GM12878 (cell line): ENCODE data around the gene PPP2R5C. TPM values are rescaled to one million over a fixed set of nuclear protein-coding genes. Genes with fewer than 3 reads are reported as not detected.

Source experiments
- EZH2 ChIP-seq: IDR thresholded peaks from 2 replicates; pipeline ENCODE4 v1.6.1; 2012; ENCODE audit warnings: low read depth, mild to moderate bottlenecking, control low read depth, inconsistent platforms, low read length, borderline replicate concordance; ENCODE audit not compliant: control insufficient read depth
- RUNX3 ChIP-seq: IDR thresholded peaks from 2 replicates; pipeline ENCODE4 v1.6.1; 2012; ENCODE audit warnings: low read length, inconsistent platforms
- SIX5 ChIP-seq: IDR thresholded peaks from 2 replicates; pipeline ENCODE4 v1.6.1; 2011; ENCODE audit warnings: mild to moderate bottlenecking, low read depth, low read length, moderate library complexity; ENCODE audit not compliant: severe bottlenecking
- SP1 ChIP-seq: IDR thresholded peaks from one replicate; pipeline ENCODE4 v1.6.1; 2011; ENCODE audit warnings: low read depth, low read length
- WRNIP1 ChIP-seq: IDR thresholded peaks from 2 replicates; pipeline ENCODE4 v1.6.1; 2011; ENCODE audit warnings: low read depth, low read length, improper control_type of control experiment, borderline replicate concordance
- polyA plus RNA-seq, 11 experiments: library from polyadenylated mRNA; depleted of rRNA in 4 of 11; unstranded in 6 of 11; stranded (reverse) in 5 of 11; fragments of >200 nt; fragmentation: Nextera tagmentation in 4 of 11; fragmentation: Illumina TruSeq in 1 of 11; extraction: Ambion mirVana in 4 of 11; extraction: Trizol in 1 of 11; gene quantifications; 1 replicate in 1 of 11; 2 replicates in 10 of 11; pipeline versions ENCODE4 v1.2.1 to v1.2.3, GENCODE V29; 2011 to 2016; ENCODE audit warnings: inconsistent platforms in 2 of 11, missing spikeins in 2 of 11, low read depth in 1 of 11
- total RNA-seq, 4 experiments: library from RNA; depleted of rRNA in 3 of 4; stranded (reverse); fragments of >200 nt in 3 of 4; fragmentation: Illumina TruSeq in 1 of 4; extraction: Trizol in 1 of 4; gene quantifications; 2 replicates each; pipeline versions ENCODE4 v1.2.1 to v1.2.3, GENCODE V29; 2013 to 2021
- TF ChIP-seq, protein P1 (sequence below): IDR thresholded peaks from 2 replicates; pipeline ENCODE4 v1.6.1; 2011; ENCODE audit warnings: borderline replicate concordance, low read depth, mild to moderate bottlenecking, moderate library complexity, low read length; ENCODE audit not compliant: insufficient read depth, poor library complexity, severe bottlenecking
- TF ChIP-seq, protein P2 (sequence below): fragments of 450-650 bp; IDR thresholded peaks from 2 replicates; pipeline ENCODE4 v1.6.1; 2014; ENCODE audit warnings: mild to moderate bottlenecking
- TF ChIP-seq, protein P3 (sequence below): IDR thresholded peaks from 2 replicates; pipeline ENCODE4 v1.6.1; 2011; ENCODE audit warnings: low read depth, low read length, improper control_type of control experiment, borderline replicate concordance
- TF ChIP-seq, protein P4 (sequence below): fragments of 150-350 bp; IDR thresholded peaks from 2 replicates; pipeline ENCODE4 v1.6.1; 2016; ENCODE audit warnings: low read depth, low read length
- TF ChIP-seq, protein P5 (sequence below): fragments of 450-650 bp; formaldehyde crosslinking; IDR thresholded peaks from 2 replicates; pipeline ENCODE4 v1.4.0; 2020; ENCODE audit warnings: mild to moderate bottlenecking, moderate library complexity
- TF ChIP-seq, protein P6 (sequence below): IDR thresholded peaks from 2 replicates; pipeline ENCODE4 v1.6.1; 2012; ENCODE audit warnings: mild to moderate bottlenecking, low read depth, low read length

Gene PPP2R5C
- total and polyA plus RNA-seq, 10 of the 15 experiments (the other 5 are each of a cell fraction or from before 2014, with no cell fraction given): 106 to 199 (median 144) TPM

DNA sequence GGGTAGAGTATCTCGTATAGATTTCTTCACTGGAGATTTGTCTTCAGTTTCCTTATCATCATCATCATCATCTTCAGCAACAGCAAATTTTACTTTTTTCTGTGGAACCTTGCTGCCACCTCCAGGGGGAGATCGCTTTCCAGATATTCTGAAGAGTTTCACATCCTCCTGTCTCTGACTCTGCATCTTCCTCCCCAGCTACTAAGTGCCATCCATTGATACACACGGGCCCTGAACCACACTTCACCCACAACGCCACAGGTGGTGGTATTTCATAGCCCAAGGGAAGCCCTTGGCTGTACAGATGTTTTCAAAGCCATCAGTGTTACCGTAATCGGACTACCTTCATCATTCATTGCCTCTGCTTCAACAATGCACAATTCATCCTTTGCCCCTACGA, 82.2 kb downstream of the PPP2R5C start (continued):
- TF ChIP-seq, protein P1, sequence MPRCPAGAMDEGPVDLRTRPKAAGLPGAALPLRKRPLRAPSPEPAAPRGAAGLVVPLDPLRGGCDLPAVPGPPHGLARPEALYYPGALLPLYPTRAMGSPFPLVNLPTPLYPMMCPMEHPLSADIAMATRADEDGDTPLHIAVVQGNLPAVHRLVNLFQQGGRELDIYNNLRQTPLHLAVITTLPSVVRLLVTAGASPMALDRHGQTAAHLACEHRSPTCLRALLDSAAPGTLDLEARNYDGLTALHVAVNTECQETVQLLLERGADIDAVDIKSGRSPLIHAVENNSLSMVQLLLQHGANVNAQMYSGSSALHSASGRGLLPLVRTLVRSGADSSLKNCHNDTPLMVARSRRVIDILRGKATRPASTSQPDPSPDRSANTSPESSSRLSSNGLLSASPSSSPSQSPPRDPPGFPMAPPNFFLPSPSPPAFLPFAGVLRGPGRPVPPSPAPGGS: no peak
- TF ChIP-seq SIX5: no peak
- TF ChIP-seq, protein P2, sequence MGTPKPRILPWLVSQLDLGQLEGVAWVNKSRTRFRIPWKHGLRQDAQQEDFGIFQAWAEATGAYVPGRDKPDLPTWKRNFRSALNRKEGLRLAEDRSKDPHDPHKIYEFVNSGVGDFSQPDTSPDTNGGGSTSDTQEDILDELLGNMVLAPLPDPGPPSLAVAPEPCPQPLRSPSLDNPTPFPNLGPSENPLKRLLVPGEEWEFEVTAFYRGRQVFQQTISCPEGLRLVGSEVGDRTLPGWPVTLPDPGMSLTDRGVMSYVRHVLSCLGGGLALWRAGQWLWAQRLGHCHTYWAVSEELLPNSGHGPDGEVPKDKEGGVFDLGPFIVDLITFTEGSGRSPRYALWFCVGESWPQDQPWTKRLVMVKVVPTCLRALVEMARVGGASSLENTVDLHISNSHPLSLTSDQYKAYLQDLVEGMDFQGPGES: no peak
- TF ChIP-seq WRNIP1: no peak
- TF ChIP-seq, protein P3, sequence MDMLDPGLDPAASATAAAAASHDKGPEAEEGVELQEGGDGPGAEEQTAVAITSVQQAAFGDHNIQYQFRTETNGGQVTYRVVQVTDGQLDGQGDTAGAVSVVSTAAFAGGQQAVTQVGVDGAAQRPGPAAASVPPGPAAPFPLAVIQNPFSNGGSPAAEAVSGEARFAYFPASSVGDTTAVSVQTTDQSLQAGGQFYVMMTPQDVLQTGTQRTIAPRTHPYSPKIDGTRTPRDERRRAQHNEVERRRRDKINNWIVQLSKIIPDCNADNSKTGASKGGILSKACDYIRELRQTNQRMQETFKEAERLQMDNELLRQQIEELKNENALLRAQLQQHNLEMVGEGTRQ: no peak
- TF ChIP-seq, protein P4, sequence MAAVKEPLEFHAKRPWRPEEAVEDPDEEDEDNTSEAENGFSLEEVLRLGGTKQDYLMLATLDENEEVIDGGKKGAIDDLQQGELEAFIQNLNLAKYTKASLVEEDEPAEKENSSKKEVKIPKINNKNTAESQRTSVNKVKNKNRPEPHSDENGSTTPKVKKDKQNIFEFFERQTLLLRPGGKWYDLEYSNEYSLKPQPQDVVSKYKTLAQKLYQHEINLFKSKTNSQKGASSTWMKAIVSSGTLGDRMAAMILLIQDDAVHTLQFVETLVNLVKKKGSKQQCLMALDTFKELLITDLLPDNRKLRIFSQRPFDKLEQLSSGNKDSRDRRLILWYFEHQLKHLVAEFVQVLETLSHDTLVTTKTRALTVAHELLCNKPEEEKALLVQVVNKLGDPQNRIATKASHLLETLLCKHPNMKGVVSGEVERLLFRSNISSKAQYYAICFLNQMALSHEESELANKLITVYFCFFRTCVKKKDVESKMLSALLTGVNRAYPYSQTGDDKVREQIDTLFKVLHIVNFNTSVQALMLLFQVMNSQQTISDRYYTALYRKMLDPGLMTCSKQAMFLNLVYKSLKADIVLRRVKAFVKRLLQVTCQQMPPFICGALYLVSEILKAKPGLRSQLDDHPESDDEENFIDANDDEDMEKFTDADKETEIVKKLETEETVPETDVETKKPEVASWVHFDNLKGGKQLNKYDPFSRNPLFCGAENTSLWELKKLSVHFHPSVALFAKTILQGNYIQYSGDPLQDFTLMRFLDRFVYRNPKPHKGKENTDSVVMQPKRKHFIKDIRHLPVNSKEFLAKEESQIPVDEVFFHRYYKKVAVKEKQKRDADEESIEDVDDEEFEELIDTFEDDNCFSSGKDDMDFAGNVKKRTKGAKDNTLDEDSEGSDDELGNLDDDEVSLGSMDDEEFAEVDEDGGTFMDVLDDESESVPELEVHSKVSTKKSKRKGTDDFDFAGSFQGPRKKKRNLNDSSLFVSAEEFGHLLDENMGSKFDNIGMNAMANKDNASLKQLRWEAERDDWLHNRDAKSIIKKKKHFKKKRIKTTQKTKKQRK: no peak
- TF ChIP-seq, protein P5, sequence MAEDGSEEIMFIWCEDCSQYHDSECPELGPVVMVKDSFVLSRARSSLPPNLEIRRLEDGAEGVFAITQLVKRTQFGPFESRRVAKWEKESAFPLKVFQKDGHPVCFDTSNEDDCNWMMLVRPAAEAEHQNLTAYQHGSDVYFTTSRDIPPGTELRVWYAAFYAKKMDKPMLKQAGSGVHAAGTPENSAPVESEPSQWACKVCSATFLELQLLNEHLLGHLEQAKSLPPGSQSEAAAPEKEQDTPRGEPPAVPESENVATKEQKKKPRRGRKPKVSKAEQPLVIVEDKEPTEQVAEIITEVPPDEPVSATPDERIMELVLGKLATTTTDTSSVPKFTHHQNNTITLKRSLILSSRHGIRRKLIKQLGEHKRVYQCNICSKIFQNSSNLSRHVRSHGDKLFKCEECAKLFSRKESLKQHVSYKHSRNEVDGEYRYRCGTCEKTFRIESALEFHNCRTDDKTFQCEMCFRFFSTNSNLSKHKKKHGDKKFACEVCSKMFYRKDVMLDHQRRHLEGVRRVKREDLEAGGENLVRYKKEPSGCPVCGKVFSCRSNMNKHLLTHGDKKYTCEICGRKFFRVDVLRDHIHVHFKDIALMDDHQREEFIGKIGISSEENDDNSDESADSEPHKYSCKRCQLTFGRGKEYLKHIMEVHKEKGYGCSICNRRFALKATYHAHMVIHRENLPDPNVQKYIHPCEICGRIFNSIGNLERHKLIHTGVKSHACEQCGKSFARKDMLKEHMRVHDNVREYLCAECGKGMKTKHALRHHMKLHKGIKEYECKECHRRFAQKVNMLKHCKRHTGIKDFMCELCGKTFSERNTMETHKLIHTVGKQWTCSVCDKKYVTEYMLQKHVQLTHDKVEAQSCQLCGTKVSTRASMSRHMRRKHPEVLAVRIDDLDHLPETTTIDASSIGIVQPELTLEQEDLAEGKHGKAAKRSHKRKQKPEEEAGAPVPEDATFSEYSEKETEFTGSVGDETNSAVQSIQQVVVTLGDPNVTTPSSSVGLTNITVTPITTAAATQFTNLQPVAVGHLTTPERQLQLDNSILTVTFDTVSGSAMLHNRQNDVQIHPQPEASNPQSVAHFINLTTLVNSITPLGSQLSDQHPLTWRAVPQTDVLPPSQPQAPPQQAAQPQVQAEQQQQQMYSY: no peak
- TF ChIP-seq EZH2: no peak
- no peak for TF ChIP-seq SP1
- TF ChIP-seq, protein P6, sequence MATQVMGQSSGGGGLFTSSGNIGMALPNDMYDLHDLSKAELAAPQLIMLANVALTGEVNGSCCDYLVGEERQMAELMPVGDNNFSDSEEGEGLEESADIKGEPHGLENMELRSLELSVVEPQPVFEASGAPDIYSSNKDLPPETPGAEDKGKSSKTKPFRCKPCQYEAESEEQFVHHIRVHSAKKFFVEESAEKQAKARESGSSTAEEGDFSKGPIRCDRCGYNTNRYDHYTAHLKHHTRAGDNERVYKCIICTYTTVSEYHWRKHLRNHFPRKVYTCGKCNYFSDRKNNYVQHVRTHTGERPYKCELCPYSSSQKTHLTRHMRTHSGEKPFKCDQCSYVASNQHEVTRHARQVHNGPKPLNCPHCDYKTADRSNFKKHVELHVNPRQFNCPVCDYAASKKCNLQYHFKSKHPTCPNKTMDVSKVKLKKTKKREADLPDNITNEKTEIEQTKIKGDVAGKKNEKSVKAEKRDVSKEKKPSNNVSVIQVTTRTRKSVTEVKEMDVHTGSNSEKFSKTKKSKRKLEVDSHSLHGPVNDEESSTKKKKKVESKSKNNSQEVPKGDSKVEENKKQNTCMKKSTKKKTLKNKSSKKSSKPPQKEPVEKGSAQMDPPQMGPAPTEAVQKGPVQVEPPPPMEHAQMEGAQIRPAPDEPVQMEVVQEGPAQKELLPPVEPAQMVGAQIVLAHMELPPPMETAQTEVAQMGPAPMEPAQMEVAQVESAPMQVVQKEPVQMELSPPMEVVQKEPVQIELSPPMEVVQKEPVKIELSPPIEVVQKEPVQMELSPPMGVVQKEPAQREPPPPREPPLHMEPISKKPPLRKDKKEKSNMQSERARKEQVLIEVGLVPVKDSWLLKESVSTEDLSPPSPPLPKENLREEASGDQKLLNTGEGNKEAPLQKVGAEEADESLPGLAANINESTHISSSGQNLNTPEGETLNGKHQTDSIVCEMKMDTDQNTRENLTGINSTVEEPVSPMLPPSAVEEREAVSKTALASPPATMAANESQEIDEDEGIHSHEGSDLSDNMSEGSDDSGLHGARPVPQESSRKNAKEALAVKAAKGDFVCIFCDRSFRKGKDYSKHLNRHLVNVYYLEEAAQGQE: no peak
- peak; percentile 80 for TF ChIP-seq RUNX3
